ENCODE results near the gene RYR2.

The RYR2 gene

DNA sequence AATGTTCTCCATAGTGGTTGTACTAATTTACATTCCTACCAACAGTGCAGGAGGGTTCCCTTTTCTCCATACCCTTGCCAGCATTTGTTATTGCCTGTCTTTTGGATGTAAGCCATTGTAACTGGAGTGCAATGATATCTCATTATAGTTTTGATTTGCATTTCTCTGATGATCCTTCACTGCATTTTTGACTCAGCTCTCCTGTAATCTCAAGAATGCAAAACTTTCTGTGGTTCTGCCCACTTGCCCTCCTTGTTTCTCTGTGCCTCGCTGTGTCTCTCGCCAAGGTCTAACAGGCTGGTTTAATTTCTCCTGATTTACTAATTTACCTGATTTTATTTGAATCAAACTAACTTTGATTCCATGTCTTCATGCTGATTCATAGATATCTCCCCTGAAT lies 440.8 kb downstream of the RYR2 start:
- TF ChIP-seq GATA2 (IDR thresholded peaks at IDR 0.05; ENCODE audit: low read depth, low read length) (no peak), GATA3 (IDR thresholded peaks at IDR 0.05; ENCODE audit: low read depth, low read length) (no peak)

DNA sequence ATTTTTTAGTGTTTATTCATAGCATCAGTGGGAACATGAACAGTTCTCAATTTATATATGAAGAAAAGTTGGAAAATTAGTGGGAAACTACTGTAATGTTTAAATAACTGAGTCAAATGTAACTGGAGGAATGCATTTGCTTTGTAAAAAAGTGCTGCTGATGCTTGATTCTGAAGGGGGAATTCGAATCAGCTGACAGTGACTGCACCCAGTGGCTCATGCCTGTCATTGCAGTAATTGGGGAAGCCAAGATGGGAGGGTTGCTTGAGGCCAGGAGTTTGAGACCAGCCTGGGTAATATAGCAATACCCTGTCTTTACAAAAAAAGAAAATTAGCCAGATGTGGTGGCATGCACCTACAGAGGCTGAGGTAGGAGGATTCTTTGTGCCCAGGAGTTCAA lies 450.4 kb downstream of the RYR2 start:
- TF ChIP-seq GATA3 (IDR thresholded peaks at IDR 0.05; ENCODE audit: low read depth, low read length) (no peak), GATA2 (IDR thresholded peaks at IDR 0.05; ENCODE audit: low read depth, low read length) (no peak)

DNA sequence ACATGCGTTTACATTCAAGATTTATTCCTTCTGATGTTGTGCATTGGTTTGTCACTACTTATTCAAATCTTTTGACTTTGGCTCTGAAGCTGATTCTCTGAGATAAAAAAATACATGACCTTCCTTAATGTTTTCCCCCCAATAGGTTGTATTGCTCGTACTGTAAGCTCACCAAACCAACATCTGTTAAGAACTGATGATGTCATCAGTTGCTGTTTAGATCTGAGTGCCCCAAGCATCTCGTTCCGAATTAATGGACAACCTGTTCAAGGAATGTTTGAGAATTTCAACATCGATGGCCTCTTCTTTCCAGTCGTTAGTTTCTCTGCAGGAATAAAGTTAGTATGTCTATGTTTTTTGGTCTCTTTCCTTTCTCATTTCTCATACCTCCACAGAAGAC lies 458.6 kb downstream of the RYR2 start:
- no peak for TF ChIP-seq GATA2 (IDR thresholded peaks at IDR 0.05; ENCODE audit: low read depth, low read length)
- TF ChIP-seq GATA3 (IDR thresholded peaks at IDR 0.05; ENCODE audit: low read depth, low read length): no peak

DNA sequence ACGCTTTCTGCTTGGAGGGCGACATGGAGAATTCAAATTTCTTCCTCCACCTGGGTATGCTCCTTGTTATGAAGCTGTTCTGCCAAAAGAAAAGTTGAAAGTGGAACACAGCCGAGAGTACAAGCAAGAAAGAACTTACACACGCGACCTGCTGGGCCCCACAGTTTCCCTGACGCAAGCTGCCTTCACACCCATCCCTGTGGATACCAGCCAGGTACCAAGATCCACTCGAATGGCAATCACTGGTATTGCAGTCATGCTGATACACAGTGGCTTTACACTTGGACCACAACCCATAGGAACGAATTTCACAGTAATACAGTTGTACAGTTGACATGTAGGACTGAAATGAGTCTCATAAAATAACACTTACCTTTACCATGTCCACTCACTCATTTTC lies 461.3 kb downstream of the RYR2 start:
- TF ChIP-seq GATA2 (IDR thresholded peaks at IDR 0.05; ENCODE audit: low read depth, low read length): no peak
- TF ChIP-seq GATA3 (IDR thresholded peaks at IDR 0.05; ENCODE audit: low read depth, low read length): no peak

DNA sequence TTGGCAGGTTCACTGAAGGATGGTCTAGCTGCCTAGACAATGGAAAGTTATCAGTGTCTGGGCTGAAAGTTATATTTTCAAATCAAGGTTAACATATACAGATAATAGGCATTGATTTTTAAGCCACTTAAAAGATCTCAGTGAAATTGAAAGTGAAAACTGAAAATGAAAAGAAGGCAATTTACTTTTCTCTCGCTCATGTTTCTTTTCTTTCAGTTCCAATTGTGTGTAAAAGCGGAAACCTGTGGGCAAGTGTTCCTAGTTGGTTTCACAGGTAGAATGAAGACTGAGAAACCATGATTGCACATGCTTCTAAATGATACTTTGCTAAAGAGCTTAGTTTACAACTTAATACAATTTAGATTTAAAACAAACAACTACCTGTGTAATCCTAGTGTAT lies 465.0 kb downstream of the RYR2 start:
- TF ChIP-seq GATA2 (IDR thresholded peaks at IDR 0.05; ENCODE audit: low read depth, low read length): no peak
- no peak for TF ChIP-seq GATA3 (IDR thresholded peaks at IDR 0.05; ENCODE audit: low read depth, low read length)

DNA sequence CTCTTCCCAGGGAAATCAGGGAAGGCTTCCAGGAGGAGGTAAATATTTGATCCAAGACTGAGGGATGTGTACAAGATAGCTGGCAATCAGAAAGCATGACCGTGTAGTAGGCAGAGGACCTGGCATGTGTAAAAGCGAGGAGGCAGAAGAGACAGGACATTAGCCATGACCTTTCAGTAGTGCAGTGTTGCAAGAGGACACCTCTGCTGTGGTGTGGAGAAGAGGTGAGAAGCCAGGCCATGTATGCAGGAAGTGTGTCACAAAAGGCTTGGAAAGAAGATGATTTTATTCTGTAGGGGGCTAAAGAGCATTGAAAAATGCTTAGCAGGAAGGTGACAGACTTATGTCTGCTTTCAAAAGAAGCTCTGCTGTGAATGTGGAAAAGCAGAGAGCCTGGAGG lies 467.8 kb downstream of the RYR2 start:
- no peak for TF ChIP-seq GATA2 (IDR thresholded peaks at IDR 0.05; ENCODE audit: low read depth, low read length)
- no peak for TF ChIP-seq GATA3 (IDR thresholded peaks at IDR 0.05; ENCODE audit: low read depth, low read length)

DNA sequence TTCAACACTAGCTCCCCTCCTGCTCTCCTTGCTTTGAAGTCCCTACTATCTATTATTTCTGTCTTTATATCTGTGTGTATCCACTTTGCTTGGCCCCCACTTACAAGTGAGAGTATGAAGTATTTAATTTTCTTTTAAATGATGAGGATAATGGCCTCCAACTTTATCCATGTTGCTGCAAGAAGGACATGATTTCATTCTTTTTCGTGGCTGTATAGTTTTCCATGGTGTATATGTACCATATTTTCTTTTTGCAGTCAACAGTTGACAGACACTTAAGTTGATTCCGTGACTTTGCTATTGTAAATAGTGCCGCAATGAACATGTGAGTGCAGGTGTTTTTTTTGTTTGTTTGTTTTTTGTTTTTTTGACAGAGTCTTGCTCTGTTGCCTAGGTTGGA lies 483.1 kb downstream of the RYR2 start:
- TF ChIP-seq GATA3 (IDR thresholded peaks at IDR 0.05; ENCODE audit: low read depth, low read length) (no peak), GATA2 (IDR thresholded peaks at IDR 0.05; ENCODE audit: low read depth, low read length) (no peak)

DNA sequence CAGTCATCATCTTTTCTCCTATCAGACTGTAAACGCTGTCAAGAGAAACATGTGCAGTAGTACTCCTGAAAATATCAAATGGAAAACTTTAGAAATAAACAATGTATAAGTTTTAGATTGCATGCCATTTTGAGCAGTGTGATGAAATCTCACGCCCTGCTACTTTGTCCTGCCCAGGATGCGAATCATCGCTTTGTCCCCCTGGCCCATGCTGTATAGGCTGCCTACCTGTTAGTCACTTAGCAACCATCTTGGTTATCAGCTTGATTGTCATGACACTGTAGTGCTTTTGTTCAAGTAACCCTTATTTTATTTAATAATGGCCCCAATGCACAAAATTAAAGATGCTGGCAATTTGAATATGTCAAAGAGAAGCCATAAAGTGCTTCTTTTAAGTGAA lies 485.8 kb downstream of the RYR2 start:
- no peak for TF ChIP-seq GATA3 (IDR thresholded peaks at IDR 0.05; ENCODE audit: low read depth, low read length)
- no peak for TF ChIP-seq GATA2 (IDR thresholded peaks at IDR 0.05; ENCODE audit: low read depth, low read length)

DNA sequence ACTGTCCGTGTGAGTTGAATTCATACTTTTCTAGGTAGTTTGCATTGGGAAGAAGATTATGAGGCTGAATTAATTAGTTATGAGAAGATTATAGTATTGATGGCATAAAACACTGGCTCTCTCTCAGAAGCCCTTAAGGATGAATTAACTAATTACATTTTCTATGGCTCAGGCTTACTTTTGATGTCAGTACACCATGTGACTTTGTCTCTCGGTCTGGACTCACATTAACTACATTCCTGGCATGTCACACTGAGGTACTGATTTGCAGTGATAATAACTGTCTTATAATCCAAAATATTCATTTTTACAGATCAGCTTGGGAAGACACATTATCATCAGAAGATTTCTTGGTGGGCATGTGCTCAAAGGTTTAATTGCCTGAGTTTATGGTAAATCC lies 486.6 kb downstream of the RYR2 start:
- no peak for TF ChIP-seq GATA2 (IDR thresholded peaks at IDR 0.05; ENCODE audit: low read depth, low read length)
- peak; percentile 61 for TF ChIP-seq GATA3 (IDR thresholded peaks at IDR 0.05; ENCODE audit: low read depth, low read length)

DNA sequence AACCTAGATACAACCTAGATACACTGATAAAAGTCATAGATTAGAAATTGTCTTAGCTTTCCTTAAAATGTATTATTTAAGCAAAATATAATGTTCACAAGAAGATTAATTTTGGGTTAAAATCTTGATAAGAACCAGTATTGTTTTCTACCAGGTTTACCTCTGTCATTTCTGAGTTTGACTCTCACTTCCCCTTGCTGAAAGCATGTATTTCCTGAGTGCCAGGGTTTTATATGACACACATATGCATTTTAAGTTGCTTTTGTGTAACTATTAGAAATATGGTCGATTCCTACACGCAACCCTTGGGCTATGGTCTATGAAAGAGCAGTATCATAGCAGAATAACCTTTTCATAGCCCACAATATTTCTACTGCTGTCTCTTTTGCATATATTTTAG lies 497.1 kb downstream of the RYR2 start:
- TF ChIP-seq GATA3 (IDR thresholded peaks at IDR 0.05; ENCODE audit: low read depth, low read length) (no peak), GATA2 (IDR thresholded peaks at IDR 0.05; ENCODE audit: low read depth, low read length) (no peak)

DNA sequence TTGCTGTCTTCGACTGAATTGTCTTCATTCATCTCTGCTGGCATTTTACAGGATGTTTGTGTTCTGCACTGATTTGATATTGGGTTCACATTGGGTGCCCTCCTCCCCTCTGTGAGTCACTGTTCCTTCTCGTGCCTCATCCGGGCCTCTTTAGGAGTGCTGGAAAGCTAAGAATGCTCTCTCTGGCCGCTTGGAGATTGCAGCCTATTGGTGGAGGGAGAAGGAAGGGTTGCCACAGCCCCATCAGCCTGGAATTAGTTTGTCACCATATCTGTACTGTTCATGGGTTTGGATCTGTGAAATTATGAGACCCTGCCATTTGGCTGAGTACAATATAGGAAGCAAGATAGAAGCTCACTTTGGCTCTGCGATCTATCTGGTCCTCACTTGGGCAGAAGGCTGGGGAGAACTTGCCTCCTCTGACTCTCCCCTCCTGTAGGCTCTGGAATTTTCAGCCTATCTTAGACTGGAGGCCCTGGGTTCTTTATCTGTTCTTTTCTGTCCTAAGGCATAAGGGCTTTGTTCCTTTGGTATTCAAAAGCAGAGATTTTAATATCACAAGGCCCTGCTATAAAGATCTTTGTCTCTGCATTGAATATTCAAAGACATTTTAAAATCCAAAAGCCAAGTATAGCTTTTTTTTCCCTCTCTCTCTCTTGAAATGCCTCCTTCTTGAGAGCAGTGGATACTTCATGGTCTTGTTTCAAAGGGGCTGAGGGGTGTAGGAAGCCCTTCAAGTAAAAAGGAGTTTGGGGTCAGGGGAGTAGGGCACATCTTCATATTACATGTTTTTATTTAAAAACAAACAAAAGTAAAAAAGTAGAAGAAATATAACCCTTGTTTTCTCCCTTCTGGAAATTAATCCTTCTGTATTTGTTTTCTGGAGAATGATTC lies 500.8 kb downstream of the RYR2 start:
- TF ChIP-seq GATA3 (IDR thresholded peaks at IDR 0.05; ENCODE audit: low read depth, low read length) (no peak), GATA2 (IDR thresholded peaks at IDR 0.05; ENCODE audit: low read depth, low read length) (no peak)

DNA sequence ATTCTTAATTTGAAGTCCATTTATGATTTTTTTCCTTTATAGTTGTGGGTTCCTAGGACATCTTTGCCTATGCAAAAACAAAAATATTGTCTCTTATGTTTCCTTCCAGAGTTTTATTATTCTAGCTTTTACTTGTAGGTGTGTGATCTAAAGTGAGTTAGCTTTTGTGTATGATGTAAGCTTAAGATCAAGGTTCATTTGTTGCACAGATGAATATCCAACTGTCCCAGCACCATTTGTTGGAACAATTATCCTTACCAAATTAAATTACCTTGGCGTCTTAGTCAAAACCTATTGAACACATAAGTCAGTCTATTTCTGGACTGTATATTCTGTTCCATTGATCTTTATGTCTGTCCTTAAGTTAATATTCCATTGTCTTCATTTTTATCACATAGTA lies 511.1 kb downstream of the RYR2 start:
- TF ChIP-seq GATA3 (IDR thresholded peaks at IDR 0.05; ENCODE audit: low read depth, low read length): no peak
- TF ChIP-seq GATA2 (IDR thresholded peaks at IDR 0.05; ENCODE audit: low read depth, low read length): no peak

DNA sequence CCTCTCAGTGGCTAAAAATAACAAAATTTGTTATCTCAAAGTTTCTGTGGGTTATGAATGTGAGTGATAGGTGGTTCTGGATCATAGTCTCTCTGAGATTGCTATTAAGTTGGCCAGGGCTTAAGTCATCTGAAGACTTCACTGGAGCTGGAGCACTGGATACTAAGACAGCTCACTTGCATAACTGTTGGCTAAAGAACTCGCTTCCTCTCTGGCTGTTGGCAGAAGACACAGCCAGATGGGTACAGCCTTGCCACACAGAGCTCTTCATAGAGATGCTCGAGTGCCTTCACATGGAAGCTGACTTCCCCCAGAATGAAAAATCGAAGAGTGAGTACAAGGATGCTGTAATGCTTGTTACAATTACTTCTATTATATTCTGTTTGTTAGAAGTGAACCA lies 514.9 kb downstream of the RYR2 start:
- TF ChIP-seq GATA2 (IDR thresholded peaks at IDR 0.05; ENCODE audit: low read depth, low read length) (no peak), GATA3 (IDR thresholded peaks at IDR 0.05; ENCODE audit: low read depth, low read length) (no peak)

DNA sequence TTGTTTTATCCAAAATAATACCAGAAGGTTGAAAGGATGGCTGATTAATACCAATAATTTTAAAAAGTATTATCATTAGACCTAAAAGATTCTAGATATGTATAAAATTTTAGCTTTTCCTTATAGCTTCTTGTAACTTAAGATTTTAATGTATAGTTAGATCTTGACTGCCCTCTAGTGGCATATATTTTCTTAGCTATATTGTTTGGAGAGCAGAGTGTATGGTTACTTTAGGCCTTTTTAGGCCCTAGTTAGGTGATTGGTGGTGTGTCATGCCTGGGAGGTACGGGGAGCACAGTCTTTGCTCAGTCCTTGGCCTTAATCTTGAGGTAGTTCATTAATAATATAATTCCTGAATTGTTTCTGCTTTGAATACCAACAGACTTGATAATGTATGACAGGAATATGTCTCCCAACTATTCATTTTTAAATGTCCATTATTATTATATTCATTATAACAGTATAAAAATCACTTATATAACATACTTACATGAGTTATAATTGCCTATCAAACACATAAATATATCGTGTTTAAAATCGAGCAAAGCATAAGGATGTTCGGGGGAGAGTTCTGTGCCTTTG lies 520.3 kb downstream of the RYR2 start:
- no peak for TF ChIP-seq GATA2 (IDR thresholded peaks at IDR 0.05; ENCODE audit: low read depth, low read length)
- TF ChIP-seq GATA3 (IDR thresholded peaks at IDR 0.05; ENCODE audit: low read depth, low read length): no peak

DNA sequence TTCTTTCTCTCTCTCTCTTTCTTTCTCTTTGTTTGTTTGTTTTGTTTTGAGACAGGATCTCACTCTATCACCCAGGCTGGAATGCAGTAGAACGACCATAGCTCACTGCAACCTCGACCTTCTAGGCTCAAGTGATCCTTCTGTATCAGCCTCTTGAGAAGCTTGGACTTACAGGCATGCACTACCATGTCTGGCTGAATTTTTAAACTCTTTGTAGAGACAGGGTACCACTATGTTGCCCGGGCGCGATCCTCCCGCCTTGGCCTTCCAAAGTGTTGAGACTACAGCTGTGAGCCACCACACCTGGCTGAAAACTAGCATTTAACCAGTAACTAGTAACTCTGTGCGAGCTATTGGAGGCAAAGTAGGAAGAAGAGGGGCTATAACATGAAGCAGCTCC lies 523.3 kb downstream of the RYR2 start:
- TF ChIP-seq GATA3 (IDR thresholded peaks at IDR 0.05; ENCODE audit: low read depth, low read length): no peak
- no peak for TF ChIP-seq GATA2 (IDR thresholded peaks at IDR 0.05; ENCODE audit: low read depth, low read length)

All from SH-SY5Y (cell line).